ENCODE measurements around the gene PIAS4. TPM values are rescaled to one million over a fixed set of nuclear protein-coding genes. Genes with fewer than 3 reads are reported as not detected.

The PIAS4 gene
- total and polyA plus RNA-seq, 9 of the 15 experiments (the other 6 are each of a cell fraction or from before 2014, with no cell fraction given) = 0.27 to 34.9 (median 14.4) TPM

- TF ChIP-seq RBM22 (IDR thresholded peaks at IDR 0.05; ENCODE audit: low read depth, low read length, poor library complexity, severe bottlenecking) (peak; percentile 96), GABPB1 (CRISPR knock-in tag; IDR thresholded peaks at IDR 0.05) (peak; percentile 55), POLR2B (IDR thresholded peaks at IDR 0.05; ENCODE audit: low read depth, partially characterized antibody) (no peak), TFAM (CRISPR knock-in tag; conservative IDR thresholded peaks at IDR 0.05) (no peak), NONO (IDR thresholded peaks at IDR 0.05; ENCODE audit: low read depth in 2 of 2, low read length in 1 of 2) (no peak), ERF (CRISPR knock-in tag; IDR thresholded peaks at IDR 0.05) (no peak)
Measured at GRCh38 chr19:3979674-3980352, 27.7 kb upstream of the PIAS4 start (continued).

DNA sequence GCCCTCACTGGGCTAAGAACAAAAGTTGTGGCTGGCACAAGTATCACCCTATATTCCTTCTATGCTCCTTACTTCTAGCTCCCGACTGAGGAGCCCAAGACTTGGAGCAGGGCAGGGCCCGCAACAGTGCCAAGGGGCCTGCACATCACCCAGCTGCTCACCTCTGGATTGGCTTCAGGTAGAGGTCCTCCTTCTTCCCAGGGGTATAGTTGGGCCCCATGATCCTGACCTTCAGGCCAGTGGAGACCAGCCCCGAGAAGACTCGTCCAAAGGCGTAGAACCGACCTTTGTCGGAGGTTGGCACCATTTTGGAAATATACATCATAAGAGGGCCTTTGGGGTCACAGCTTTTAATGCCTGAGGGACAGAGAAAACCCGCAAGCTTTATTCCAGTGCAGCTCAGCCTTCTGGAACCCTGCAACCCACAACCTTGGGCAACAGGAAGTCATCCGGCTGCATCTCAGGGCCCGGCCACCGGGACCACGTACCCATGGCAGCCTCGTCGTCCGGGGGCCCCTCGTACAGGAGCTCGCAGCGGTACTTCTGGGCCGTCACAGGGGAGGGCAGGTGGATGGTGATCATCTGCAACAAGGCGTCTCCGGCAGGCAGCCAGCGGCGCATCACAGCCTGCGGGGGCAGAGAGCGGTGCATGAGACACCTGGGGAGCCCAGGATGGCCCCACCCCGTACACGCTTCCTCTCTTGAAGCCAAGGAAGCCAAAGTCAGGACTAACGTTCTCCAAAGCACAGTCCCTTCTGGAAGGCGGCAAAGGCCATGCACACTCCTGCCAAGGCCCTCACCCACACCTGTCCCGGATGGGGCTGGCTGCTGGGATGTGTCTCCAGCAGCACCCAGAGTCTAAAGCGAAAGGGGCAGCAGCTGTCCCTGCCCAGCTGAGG lies 26.9 kb upstream of the PIAS4 start:
- ChIA-PET POLR2A (interaction anchor here (0.6 to 9.7 kb wide), 7 partner anchors 11 to 421 kb away, joined by 3 to 215 read pairs (median 3); partner anchors contain the start of gene DAPK3), CTCF (ENCODE audit: low intra/inter-chr PET ratio) (no interaction called here)
- Histone ChIP-seq H3K4me3 (no peak overlapping the region), H4K20me1 (replicated peaks; ENCODE audit: control insufficient read depth, insufficient read depth, low read length) (peaks cover 90% of the 10 kb centered on the region), H3K27ac (ENCODE audit: extremely low read depth, low read depth, low read length) (no peak overlapping the region), H3K9ac (ENCODE audit: insufficient read depth in 1 of 2, low read depth in 2 of 2, low read length in 2 of 2) (peak overlapping the region in 1 of 2 experiments; percentile 71; a peak in 1 of 4 replicates), H3K79me2 (ENCODE audit: control insufficient read depth, insufficient read depth, low read length) (peaks cover 81% of the 10 kb centered on the region), H3K4me1 (replicated peaks in 1 of 2; ENCODE audit: control insufficient read depth in 2 of 2, insufficient read depth in 2 of 2, low read length in 2 of 2) (peaks cover 13 to 73% of the 10 kb centered on the region in 2 experiments; a peak in 4 of 5 replicates), H2AFZ (ENCODE audit: low read depth, low read length) (no peak overlapping the region), H3K4me2 (ENCODE audit: insufficient read depth, low read length) (no peak overlapping the region), H3K36me3 (ENCODE audit: control insufficient read depth, insufficient read depth, low read length) (peaks cover 95% of the 10 kb centered on the region), H3K9me3 (replicated peaks; ENCODE audit: control insufficient read depth, insufficient read depth, low read depth, low read length) (no peaks in the 10 kb centered on the region), H3K27me3 (ENCODE audit: control insufficient read depth in 2 of 2, insufficient read depth in 2 of 2, low read length in 2 of 2) (no peaks in the 10 kb centered on the region), H3K9me1 (ENCODE audit: control insufficient read depth, insufficient read depth, low read length) (peaks cover 35% of the 10 kb centered on the region)
- TSS peak; percentile 0 for BruUV-seq (replicated peaks)
- in situ Hi-C loops (cut with MboI) (loop anchor here (5.0 kb wide), 1 partner anchor 222 kb away; no protein-coding TSS in a partner anchor), intact Hi-C loops (cut with micrococcal nuclease) (no loop called here)
- no peak for FAIRE-seq
- DNase-seq (ENCODE audit: extremely low read depth in 1 of 4, low spot score in 3 of 4) = peak in 2 of 4 experiments; percentile 22 to 25
- ATAC-seq = no peak
- WGBS (ENCODE audit: insufficient coverage, low coverage, missing lambda C conversion rate) = 96% methylated on average over 19 of the region's 31 CpGs
- TF ChIP-seq KLF6 (CRISPR knock-in tag; IDR thresholded peaks at IDR 0.05; ENCODE audit: borderline replicate concordance) (no peak), PYGO2 (tag; IDR thresholded peaks at IDR 0.05) (no peak), PCBP1 (IDR thresholded peaks at IDR 0.05; ENCODE audit: low read depth, low read length, poor library complexity, severe bottlenecking) (peak; percentile 69), SMARCE1 (IDR thresholded peaks at IDR 0.05) (no peak), DPF2 (IDR thresholded peaks at IDR 0.05) (no peak), ZNF717 (CRISPR knock-in tag; IDR thresholded peaks at IDR 0.05) (no peak), MCM3 (IDR thresholded peaks at IDR 0.05) (no peak), SUPT5H (IDR thresholded peaks at IDR 0.05) (peak; percentile 13)
- TF ChIP-seq, protein P1, sequence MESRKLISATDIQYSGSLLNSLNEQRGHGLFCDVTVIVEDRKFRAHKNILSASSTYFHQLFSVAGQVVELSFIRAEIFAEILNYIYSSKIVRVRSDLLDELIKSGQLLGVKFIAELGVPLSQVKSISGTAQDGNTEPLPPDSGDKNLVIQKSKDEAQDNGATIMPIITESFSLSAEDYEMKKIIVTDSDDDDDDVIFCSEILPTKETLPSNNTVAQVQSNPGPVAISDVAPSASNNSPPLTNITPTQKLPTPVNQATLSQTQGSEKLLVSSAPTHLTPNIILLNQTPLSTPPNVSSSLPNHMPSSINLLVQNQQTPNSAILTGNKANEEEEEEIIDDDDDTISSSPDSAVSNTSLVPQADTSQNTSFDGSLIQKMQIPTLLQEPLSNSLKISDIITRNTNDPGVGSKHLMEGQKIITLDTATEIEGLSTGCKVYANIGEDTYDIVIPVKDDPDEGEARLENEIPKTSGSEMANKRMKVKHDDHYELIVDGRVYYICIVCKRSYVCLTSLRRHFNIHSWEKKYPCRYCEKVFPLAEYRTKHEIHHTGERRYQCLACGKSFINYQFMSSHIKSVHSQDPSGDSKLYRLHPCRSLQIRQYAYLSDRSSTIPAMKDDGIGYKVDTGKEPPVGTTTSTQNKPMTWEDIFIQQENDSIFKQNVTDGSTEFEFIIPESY (CRISPR knock-in tag; IDR thresholded peaks at IDR 0.05) = peak; percentile 43; the same call in 1 of the 2 replicates
- TF ChIP-seq, protein P2, sequence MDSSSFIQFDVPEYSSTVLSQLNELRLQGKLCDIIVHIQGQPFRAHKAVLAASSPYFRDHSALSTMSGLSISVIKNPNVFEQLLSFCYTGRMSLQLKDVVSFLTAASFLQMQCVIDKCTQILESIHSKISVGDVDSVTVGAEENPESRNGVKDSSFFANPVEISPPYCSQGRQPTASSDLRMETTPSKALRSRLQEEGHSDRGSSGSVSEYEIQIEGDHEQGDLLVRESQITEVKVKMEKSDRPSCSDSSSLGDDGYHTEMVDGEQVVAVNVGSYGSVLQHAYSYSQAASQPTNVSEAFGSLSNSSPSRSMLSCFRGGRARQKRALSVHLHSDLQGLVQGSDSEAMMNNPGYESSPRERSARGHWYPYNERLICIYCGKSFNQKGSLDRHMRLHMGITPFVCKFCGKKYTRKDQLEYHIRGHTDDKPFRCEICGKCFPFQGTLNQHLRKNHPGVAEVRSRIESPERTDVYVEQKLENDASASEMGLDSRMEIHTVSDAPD (CRISPR knock-in tag; IDR thresholded peaks at IDR 0.05) = no peak
